Tibial artery (tissue), 4 donors: ENCODE measurements around the gene KDM2B.

ENCODE experiments used
- DNase-seq, 2 donors: peaks; one replicate each; pipeline ENCODE4 v3.0.0-alpha.2; 2019
- H3K27ac ChIP-seq, 2 donors: fragments of 200-600 bp; sonication (generic) in 1 of 2; 1 replicate in 1 of 2; 2 replicates in 1 of 2; pipeline ENCODE4 v1.5.1; 2018 to 2019; ENCODE audit warnings: mild to moderate bottlenecking in 1 of 2
- H3K27me3 ChIP-seq, 2 donors: fragments of 200-600 bp; sonication (generic) in 1 of 2; one replicate each; pipeline versions ENCODE4 v1.5.1 to v1.6.0; 2016 to 2019
- H3K36me3 ChIP-seq, 3 donors: fragments of 200-600 bp; sonication (generic) in 2 of 3; one replicate each; pipeline ENCODE4 v1.5.1; 2016 to 2019; ENCODE audit warnings: mild to moderate bottlenecking in 2 of 3
- H3K4me1 ChIP-seq, 4 donors: fragments of 200-600 bp; sonication (generic) in 2 of 4; 1 replicate in 3 of 4; 2 replicates in 1 of 4; pipeline ENCODE4 v1.5.1; 2016 to 2019
- H3K4me3 ChIP-seq, 2 donors: fragments of 200-600 bp; sonication (generic) in 1 of 2; 1 replicate in 1 of 2; 2 replicates in 1 of 2; pipeline ENCODE4 v1.5.1; 2018 to 2019; ENCODE audit warnings: mild to moderate bottlenecking in 2 of 2
- H3K9me3 ChIP-seq, 3 donors: fragments of 200-600 bp; sonication (generic) in 1 of 3; one replicate each; pipeline ENCODE4 v1.5.1; 2016 to 2019
- intact Hi-C: fragments of 100-400 bp; cut with DNase I; formaldehyde crosslinking; loops from one replicate; pipeline ENCODE4 v1.15.0; 2023; ENCODE audit warnings: low total_unique reads
- TF ChIP-seq, protein P1 (sequence below), 2 experiments: fragments of 200-600 bp in 1 of 2; fragments of 450-650 bp in 1 of 2; IDR thresholded peaks; one replicate each; pipeline ENCODE4 v1.5.1; 2017 to 2019; ENCODE audit warnings: antibody characterized with exemption in 2 of 2, mild to moderate bottlenecking in 1 of 2, moderate library complexity in 1 of 2

KDM2B gene

DNA sequence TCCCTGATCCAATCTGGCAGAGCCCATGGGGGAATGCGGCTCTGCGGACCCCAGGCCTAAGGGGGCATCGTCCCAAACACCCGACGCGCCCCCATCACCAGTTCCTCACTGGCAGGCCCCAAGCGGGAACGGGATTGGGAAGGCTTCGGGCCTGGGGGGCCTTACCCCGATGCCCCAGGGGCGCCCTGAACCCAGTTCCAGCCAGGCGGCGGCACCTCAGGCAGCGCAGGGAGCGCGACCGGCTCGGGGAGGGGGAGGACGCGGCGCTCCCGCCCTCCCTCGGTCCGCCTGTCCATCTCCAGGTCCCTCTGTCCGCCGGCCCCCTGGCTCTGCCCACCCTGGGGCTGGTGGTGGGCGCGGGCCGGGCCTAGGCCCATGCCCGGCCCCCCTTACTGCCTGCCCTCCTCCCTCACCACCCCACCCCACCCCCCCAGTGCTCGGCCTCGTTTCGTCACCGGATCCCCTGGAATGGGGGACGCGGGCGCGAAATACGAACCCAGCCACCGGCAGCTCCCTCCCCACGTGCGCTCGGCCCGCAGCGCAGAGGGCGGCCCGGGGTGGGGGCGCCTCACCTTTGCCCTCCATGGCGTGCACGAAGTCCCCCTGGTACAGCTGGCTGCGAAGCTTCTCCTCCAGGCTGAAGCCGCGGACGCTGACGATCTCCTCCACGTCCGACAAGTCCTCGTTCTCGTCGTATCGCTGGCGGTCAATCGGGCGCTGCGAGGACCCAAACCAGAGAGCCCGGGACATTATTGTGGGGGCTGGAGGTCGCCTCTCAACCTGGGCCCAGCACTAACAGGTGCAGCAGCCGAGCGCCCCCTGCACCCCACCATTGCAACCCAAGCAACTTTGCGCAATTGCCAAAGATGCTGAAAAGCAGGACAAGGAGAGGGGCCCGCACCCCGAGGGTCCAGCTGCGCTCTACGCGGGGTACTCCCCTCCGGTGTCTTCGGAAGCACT lies 2.3 kb downstream of the KDM2B start:
- Histone ChIP-seq H3K27ac (peak overlapping the region; percentile 74 to 86), H3K4me3 (peak overlapping the region; percentile 72 to 76), H3K36me3 (peaks cover 0 to 17% (median 0%) of the 10 kb centered on the region in 3 donors), H3K4me1 (peaks cover 8 to 52% (median 38%) of the 10 kb centered on the region in 4 donors), H3K27me3 (no peaks in the 10 kb centered on the region), H3K9me3 (no peaks in the 10 kb centered on the region)
- peak in 1 of 2 donors; percentile 69 for DNase-seq
- TF ChIP-seq, protein P1, sequence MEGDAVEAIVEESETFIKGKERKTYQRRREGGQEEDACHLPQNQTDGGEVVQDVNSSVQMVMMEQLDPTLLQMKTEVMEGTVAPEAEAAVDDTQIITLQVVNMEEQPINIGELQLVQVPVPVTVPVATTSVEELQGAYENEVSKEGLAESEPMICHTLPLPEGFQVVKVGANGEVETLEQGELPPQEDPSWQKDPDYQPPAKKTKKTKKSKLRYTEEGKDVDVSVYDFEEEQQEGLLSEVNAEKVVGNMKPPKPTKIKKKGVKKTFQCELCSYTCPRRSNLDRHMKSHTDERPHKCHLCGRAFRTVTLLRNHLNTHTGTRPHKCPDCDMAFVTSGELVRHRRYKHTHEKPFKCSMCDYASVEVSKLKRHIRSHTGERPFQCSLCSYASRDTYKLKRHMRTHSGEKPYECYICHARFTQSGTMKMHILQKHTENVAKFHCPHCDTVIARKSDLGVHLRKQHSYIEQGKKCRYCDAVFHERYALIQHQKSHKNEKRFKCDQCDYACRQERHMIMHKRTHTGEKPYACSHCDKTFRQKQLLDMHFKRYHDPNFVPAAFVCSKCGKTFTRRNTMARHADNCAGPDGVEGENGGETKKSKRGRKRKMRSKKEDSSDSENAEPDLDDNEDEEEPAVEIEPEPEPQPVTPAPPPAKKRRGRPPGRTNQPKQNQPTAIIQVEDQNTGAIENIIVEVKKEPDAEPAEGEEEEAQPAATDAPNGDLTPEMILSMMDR (IDR thresholded peaks at IDR 0.05), result no peak
- intact Hi-C loops, result loop anchor here (5.0 kb wide), 1 partner anchor 41 kb away; no protein-coding TSS in a partner anchor

DNA sequence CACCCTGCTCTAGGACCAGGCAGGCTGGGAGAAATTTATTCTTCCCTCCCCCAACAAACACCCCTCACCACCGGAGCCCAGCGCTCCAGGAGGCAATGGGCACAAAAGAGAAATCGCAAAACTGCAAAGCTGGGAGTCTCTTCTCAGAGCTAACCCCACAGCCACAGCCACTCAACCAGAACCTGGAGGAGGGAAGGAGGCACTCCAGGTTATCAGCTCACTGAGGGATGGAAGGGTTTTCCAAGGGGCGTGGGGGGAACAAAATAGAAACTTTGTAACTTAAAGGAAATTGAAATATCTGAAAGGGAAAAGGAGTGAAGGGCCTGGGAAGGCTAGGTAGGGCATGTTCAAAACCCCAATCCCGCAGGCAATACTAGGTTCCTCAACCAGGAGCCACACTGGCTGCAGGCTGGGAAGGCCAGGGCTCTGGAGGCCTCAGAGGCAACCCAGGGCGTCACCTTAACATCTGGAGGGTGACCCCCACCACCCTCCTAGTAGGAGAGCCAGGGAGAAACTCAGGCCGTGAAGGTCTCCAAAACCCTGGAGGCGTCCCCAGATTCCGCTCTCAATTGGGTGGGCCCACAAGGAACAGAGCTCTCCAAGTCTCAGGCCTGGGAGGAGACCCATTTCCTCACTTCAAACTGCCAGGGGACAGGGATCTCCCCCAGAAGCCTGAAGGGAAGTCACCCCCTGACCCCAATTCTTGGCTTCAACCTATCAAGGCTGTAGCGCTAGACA lies 3.2 kb downstream of the KDM2B start:
- H3K27ac ChIP-seq, result peak overlapping the region; percentile 66 to 74
- intact Hi-C loops, result loop anchor here (5.0 kb wide), 1 partner anchor 40 kb away; no protein-coding TSS in a partner anchor
- TF ChIP-seq, protein P1 (IDR thresholded peaks at IDR 0.05), result no peak
- H3K36me3 ChIP-seq, result peaks cover 0 to 25% (median 0%) of the 10 kb centered on the region in 3 donors
- H3K27me3 ChIP-seq, result no peaks in the 10 kb centered on the region
- H3K4me1 ChIP-seq, result peaks cover 8 to 50% (median 36%) of the 10 kb centered on the region in 4 donors
- no peaks in the 10 kb centered on the region for H3K9me3 ChIP-seq
- no peak for DNase-seq
- peak overlapping the region in 1 of 2 donors; percentile 76 for H3K4me3 ChIP-seq

DNA sequence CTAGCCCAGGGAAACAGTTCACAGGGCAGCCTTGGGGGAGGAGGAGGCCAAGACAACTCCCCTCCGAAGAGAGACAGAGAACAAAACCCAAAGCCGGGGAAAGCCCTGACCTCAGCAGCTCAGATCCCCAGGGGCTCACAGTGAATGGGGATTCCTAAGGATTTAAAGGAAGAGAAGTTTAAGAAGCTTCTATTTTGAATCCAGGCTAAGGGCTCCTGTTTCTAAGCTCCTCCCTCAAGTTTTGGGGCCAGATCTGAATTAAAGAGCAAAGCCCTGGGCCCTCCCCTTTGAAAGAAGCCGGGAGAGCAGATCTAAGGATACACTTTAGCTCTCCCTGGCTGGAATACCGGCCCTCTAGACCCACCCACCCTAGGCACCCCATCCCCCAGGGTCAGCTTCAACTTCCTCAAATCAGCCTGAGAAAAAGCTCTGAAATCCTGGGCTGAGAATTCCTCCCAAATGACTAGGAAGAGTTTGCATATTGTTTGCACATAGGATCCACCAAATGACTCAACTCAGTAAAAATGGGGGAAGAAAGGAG lies 3.9 kb downstream of the KDM2B start:
- Histone ChIP-seq H3K36me3 (peaks cover 0 to 32% (median 0%) of the 10 kb centered on the region in 3 donors), H3K9me3 (no peaks in the 10 kb centered on the region), H3K4me3 (no peak overlapping the region), H3K27me3 (no peaks in the 10 kb centered on the region), H3K27ac (peak overlapping the region; percentile 6 to 74), H3K4me1 (peaks cover 3 to 44% (median 34%) of the 10 kb centered on the region in 4 donors)
- intact Hi-C loops, result loop anchor here (5.0 kb wide), 1 partner anchor 40 kb away; no protein-coding TSS in a partner anchor
- DNase-seq, result no peak
- TF ChIP-seq, protein P1 (IDR thresholded peaks at IDR 0.05), result no peak

DNA sequence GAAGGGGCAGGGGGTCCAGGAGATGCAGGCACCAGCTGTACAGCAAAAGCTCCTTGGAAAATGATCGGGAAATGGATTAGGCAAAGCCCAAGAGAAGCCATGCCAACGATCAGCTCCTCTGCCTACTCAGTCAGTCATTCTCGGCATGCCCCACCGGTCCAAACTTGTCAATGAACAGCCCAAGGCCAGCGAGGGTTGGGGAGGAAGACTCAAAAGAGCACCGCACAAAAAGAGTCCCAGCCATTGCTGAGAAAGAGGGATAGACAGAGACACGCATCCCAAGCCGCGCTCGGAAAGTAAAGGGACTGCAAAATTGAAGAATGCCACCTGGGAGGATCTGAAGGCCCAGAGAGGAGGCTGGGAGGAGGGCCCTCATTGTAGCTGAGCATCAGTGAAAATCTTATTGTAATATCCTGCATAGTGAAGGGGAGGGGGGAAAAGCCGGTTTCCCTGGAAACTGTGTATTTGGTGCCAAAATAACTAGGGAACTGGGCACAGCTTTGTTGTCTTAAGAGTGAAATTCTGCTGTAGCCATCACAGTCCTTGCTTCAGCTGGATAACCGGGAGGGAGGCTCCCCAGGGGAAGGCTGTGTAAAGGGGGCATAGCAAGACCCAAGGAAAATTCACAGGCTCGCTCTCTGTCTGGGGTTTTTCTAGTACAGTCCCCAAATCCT lies 4.7 kb downstream of the KDM2B start:
- H3K9me3 ChIP-seq, result no peaks in the 10 kb centered on the region
- no peak for DNase-seq
- H3K27ac ChIP-seq, result peak overlapping the region; percentile 6 to 74
- intact Hi-C loops, result loop anchor here (5.0 kb wide), 1 partner anchor 39 kb away; no protein-coding TSS in a partner anchor
- peaks cover 0 to 36% (median 26%) of the 10 kb centered on the region in 4 donors for H3K4me1 ChIP-seq
- H3K27me3 ChIP-seq, result no peaks in the 10 kb centered on the region
- peaks cover 0 to 36% (median 0%) of the 10 kb centered on the region in 3 donors for H3K36me3 ChIP-seq
- TF ChIP-seq, protein P1 (IDR thresholded peaks at IDR 0.05), result no peak
- H3K4me3 ChIP-seq, result no peak overlapping the region

DNA sequence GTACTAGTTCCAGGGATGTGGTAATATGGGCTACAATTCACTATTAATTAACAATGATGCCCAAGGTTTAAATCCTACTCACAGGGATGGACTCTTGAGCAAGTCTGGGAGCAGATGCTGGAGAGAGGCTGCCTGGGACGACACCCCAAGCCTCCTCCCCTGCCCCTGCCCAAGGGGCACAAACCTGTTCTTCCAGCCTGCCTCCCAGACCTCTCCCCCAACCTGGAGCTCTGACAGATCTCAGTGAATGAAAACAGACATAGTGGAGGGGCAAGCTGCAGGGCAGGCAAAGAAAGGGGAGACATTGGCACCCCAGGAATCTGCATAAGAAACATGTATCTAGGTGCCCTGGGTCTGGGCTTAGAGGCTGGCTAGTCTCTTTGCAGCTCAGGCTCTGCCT lies 5.8 kb downstream of the KDM2B start:
- Histone ChIP-seq H3K27me3 (no peaks in the 10 kb centered on the region), H3K9me3 (no peaks in the 10 kb centered on the region), H3K27ac (no peak overlapping the region), H3K36me3 (peaks cover 0 to 36% (median 0%) of the 10 kb centered on the region in 3 donors), H3K4me3 (no peak overlapping the region), H3K4me1 (peaks cover 3 to 30% (median 20%) of the 10 kb centered on the region in 4 donors)
- TF ChIP-seq, protein P1 (IDR thresholded peaks at IDR 0.05), result no peak
- no peak for DNase-seq
- intact Hi-C loops, result loop anchor here (5.0 kb wide), 1 partner anchor 38 kb away; no protein-coding TSS in a partner anchor
